IMR-90 (cell line): Measurements from ENCODE around the gene PAFAH1B2.

Experiments
- BHLHE40 ChIP-seq: fragments of 150-350 bp; IDR thresholded peaks from 2 replicates; pipeline ENCODE4 v1.6.1; 2016; ENCODE audit warnings: mild to moderate bottlenecking, low read depth, low read length
- CEBPB ChIP-seq: IDR thresholded peaks from 2 replicates; pipeline ENCODE4 v1.6.1; 2012; ENCODE audit warnings: low read depth, low read length, improper control_type of control experiment
- CHD1 ChIP-seq: IDR thresholded peaks from 2 replicates; pipeline ENCODE4 v1.6.1; 2012; ENCODE audit warnings: low read depth, low read length, improper control_type of control experiment
- POLR2A ChIP-seq: IDR thresholded peaks from 2 replicates; pipeline ENCODE4 v1.6.1; 2012; ENCODE audit warnings: mild to moderate bottlenecking, low read depth, low read length
- RAD21 ChIP-seq: IDR thresholded peaks from 2 replicates; pipeline ENCODE4 v1.6.1; 2012; ENCODE audit warnings: low read length, improper control_type of control experiment
- SMC3 ChIP-seq: fragments of 150-350 bp; IDR thresholded peaks from 2 replicates; pipeline ENCODE4 v1.6.1; 2016; ENCODE audit warnings: low read depth, mild to moderate bottlenecking, antibody characterized with exemption, low read length, moderate library complexity
- TF ChIP-seq, protein P1 (sequence below): conservative IDR thresholded peaks from 2 replicates; pipeline ENCODE4 v1.5.1; 2012; ENCODE audit warnings: mild to moderate bottlenecking, low read depth, low read length, improper control_type of control experiment

DNA sequence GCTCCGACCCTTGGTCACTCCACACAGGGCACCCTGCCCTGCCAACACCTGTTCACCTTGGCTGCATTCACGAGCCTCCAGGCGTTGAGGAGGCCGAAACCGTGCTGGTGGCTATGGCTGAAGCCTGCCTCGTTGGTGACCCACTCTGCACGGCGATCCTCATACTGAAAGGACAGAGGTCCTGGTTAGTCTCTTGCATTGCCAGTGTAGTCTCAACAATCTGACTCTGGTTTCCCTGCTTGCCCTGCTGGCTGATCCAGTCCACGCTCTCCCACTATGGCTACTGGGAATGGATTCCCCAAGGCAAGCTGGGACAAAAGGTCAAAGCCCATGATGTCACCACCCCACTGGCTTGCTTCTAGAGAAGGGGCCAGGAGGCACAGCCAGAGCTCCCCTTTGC is 74.9 kb downstream of the PAFAH1B2 start:
- TF ChIP-seq RAD21 (no peak), POLR2A (no peak), SMC3 (no peak), CHD1 (no peak), BHLHE40 (no peak), CEBPB (no peak)
- TF ChIP-seq, protein P1, sequence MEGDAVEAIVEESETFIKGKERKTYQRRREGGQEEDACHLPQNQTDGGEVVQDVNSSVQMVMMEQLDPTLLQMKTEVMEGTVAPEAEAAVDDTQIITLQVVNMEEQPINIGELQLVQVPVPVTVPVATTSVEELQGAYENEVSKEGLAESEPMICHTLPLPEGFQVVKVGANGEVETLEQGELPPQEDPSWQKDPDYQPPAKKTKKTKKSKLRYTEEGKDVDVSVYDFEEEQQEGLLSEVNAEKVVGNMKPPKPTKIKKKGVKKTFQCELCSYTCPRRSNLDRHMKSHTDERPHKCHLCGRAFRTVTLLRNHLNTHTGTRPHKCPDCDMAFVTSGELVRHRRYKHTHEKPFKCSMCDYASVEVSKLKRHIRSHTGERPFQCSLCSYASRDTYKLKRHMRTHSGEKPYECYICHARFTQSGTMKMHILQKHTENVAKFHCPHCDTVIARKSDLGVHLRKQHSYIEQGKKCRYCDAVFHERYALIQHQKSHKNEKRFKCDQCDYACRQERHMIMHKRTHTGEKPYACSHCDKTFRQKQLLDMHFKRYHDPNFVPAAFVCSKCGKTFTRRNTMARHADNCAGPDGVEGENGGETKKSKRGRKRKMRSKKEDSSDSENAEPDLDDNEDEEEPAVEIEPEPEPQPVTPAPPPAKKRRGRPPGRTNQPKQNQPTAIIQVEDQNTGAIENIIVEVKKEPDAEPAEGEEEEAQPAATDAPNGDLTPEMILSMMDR: no peak
